H1 (cell line): ENCODE data around the gene MYH7B. TPM values are rescaled to one million over a fixed set of nuclear protein-coding genes. Genes with fewer than 3 reads are reported as not detected.
A peak's percentile ranks its signal among the peaks of the same experiment; 100 is the strongest.

Source experiments
- CTCF ChIA-PET: fragments of 300-600 bp; sonication (Branson Sonifier 250); formaldehyde crosslinking; loops from one replicate; lab custom pipeline; 2021; ENCODE audit not compliant: partially characterized antibody; lab: Charles Lee
- POLR2A ChIA-PET: fragments of 300-600 bp; sonication (Branson Sonifier 250); formaldehyde crosslinking; loops from one replicate; lab custom pipeline; 2021; ENCODE audit warnings: inconsistent platforms; ENCODE audit not compliant: partially characterized antibody; lab: Charles Lee
- DNase-seq, 2 experiments: peaks; one replicate each; pipeline versions ENCODE4 v3.0.0 to v3.0.0-alpha.2; 2010 to 2022; ENCODE audit warnings: low spot score in 2 of 2, low read depth in 1 of 2, mixed read lengths in 1 of 2
- FAIRE-seq: peaks from 2 replicates; lab custom pipeline; 2011; peaks lifted over from hg19 to GRCh38; lab: Jason Lieb, UNC
- H2AFZ ChIP-seq: 2 replicates; pipeline ENCODE4 v1.8.1; 2012; ENCODE audit warnings: low read length, inconsistent platforms
- H2AK5ac ChIP-seq: 2 replicates; pipeline ENCODE4 v1.6.1; 2013; ENCODE audit warnings: low read depth, low read length
- H2BK120ac ChIP-seq: replicated peaks from 2 replicates; pipeline ENCODE3; 2013; ENCODE audit warnings: low read depth, low read length, inconsistent platforms
- H2BK12ac ChIP-seq: 2 replicates; pipeline ENCODE4 v1.6.1; 2013; ENCODE audit warnings: low read depth, low read length
- H2BK15ac ChIP-seq: 2 replicates; pipeline ENCODE4 v1.6.1; 2013; ENCODE audit warnings: low read length
- H2BK20ac ChIP-seq: 2 replicates; pipeline ENCODE4 v1.6.1; 2013; ENCODE audit warnings: low read length
- H2BK5ac ChIP-seq: 2 replicates; pipeline ENCODE4 v1.6.1; 2013; ENCODE audit warnings: low read depth, low read length
- H3K14ac ChIP-seq: 2 replicates; pipeline ENCODE4 v1.6.1; 2013; ENCODE audit warnings: inconsistent platforms; ENCODE audit not compliant: insufficient read length
- H3K18ac ChIP-seq: 2 replicates; pipeline ENCODE4 v1.6.1; 2013; ENCODE audit warnings: low read length; ENCODE audit errors: extremely low read depth
- H3K23ac ChIP-seq: 2 replicates; pipeline ENCODE4 v1.6.1; 2013; ENCODE audit warnings: inconsistent platforms; ENCODE audit not compliant: insufficient read length
- H3K23me2 ChIP-seq: 2 replicates; pipeline ENCODE4 v1.6.1; 2013; ENCODE audit warnings: low read depth, low read length
- H3K27ac ChIP-seq: 2 replicates; pipeline ENCODE4 v1.6.1; 2011; ENCODE audit warnings: low read depth, low read length, inconsistent platforms
- H3K27me3 ChIP-seq, 4 experiments: replicated peaks in 1 of 4; 1 replicate in 1 of 4; 2 replicates in 3 of 4; pipeline versions ENCODE4 v1.6.1 to v1.8.1; 2011 to 2013; ENCODE audit warnings: low read length in 3 of 4, mild to moderate bottlenecking in 3 of 4, inconsistent platforms in 2 of 4, mixed read lengths in 2 of 4, moderate library complexity in 1 of 4; ENCODE audit not compliant: control insufficient read depth in 3 of 4, insufficient read depth in 3 of 4; ENCODE audit errors: extremely low read depth in 1 of 4
- H3K36me3 ChIP-seq, 4 experiments: 2 replicates each; pipeline versions ENCODE4 v1.6.1 to v1.8.1; 2011 to 2013; ENCODE audit warnings: mild to moderate bottlenecking in 4 of 4, low read length in 3 of 4, moderate library complexity in 2 of 4, control low read depth in 1 of 4, inconsistent platforms in 1 of 4; ENCODE audit not compliant: insufficient read depth in 4 of 4, control insufficient read depth in 2 of 4
- H3K4ac ChIP-seq: replicated peaks from 2 replicates; pipeline ENCODE3; 2013; ENCODE audit warnings: low read length, low read depth, mixed read lengths, inconsistent platforms; ENCODE audit not compliant: insufficient read length
- H3K4me1 ChIP-seq, 4 experiments: replicated peaks in 1 of 4; 1 replicate in 1 of 4; 2 replicates in 3 of 4; pipeline versions ENCODE4 v1.6.1 to v1.8.1; 2011 to 2013; ENCODE audit warnings: low read length in 3 of 4, inconsistent platforms in 2 of 4, mixed read lengths in 1 of 4; ENCODE audit not compliant: insufficient read depth in 4 of 4, control insufficient read depth in 3 of 4
- H3K4me2 ChIP-seq, 2 experiments: 2 replicates each; pipeline versions ENCODE4 v1.6.1 to v1.8.1; 2011 to 2013; ENCODE audit warnings: low read depth in 2 of 2, low read length in 2 of 2, control low read depth in 1 of 2, inconsistent platforms in 1 of 2, mild to moderate bottlenecking in 1 of 2; ENCODE audit not compliant: insufficient read depth in 1 of 2
- H3K4me3 ChIP-seq, 4 experiments: fragments of 200-600, 300-600 bp in 1 of 4; sonication (generic), shearing (Covaris generic), sonication (Bioruptor Twin) in 1 of 4; 2 replicates each; pipeline versions ENCODE4 v1.5.1 to v1.8.1; 2011 to 2016; ENCODE audit warnings: low read length in 4 of 4, low read depth in 3 of 4, control low read depth in 2 of 4, inconsistent platforms in 2 of 4, mild to moderate bottlenecking in 2 of 4, mixed read lengths in 1 of 4, moderate library complexity in 1 of 4; ENCODE audit not compliant: insufficient read depth in 2 of 4; ENCODE audit errors: extremely low read depth in 1 of 4
- H3K56ac ChIP-seq: replicated peaks from 2 replicates; pipeline ENCODE3; 2013; ENCODE audit warnings: low read depth, mild to moderate bottlenecking, mixed read lengths, low read length, inconsistent platforms; ENCODE audit not compliant: insufficient read length
- H3K79me1 ChIP-seq: 2 replicates; pipeline ENCODE4 v1.6.1; 2013; ENCODE audit warnings: low read depth, low read length, control low read depth
- H3K79me2 ChIP-seq, 2 experiments: 2 replicates each; pipeline versions ENCODE4 v1.6.1 to v1.8.1; 2012 to 2013; ENCODE audit warnings: low read length in 2 of 2, mild to moderate bottlenecking in 2 of 2, inconsistent platforms in 1 of 2; ENCODE audit not compliant: insufficient read depth in 2 of 2, control insufficient read depth in 1 of 2
- H3K9ac ChIP-seq, 4 experiments: replicated peaks in 1 of 4; 1 replicate in 1 of 4; 2 replicates in 3 of 4; pipeline versions ENCODE4 v1.6.1 to v1.8.1; 2011 to 2013; ENCODE audit warnings: low read depth in 3 of 4, low read length in 3 of 4, control low read depth in 2 of 4, mild to moderate bottlenecking in 2 of 4, moderate library complexity in 2 of 4, inconsistent platforms in 1 of 4; ENCODE audit errors: extremely low read depth in 1 of 4
- H3K9me3 ChIP-seq, 2 experiments: 2 replicates each; pipeline versions ENCODE4 v1.6.1 to v1.8.1; 2012 to 2013; ENCODE audit warnings: mild to moderate bottlenecking in 2 of 2, moderate library complexity in 2 of 2, control low read depth in 1 of 2, inconsistent platforms in 1 of 2, low read depth in 1 of 2, low read length in 1 of 2, mixed read lengths in 1 of 2; ENCODE audit not compliant: insufficient read depth in 2 of 2
- H4K20me1 ChIP-seq, 2 experiments: replicated peaks in 1 of 2; 2 replicates each; pipeline versions ENCODE3 to v1.8.1; 2011 to 2013; ENCODE audit warnings: inconsistent platforms in 2 of 2, low read length in 2 of 2, mild to moderate bottlenecking in 1 of 2; ENCODE audit not compliant: insufficient read depth in 2 of 2, control insufficient read depth in 1 of 2
- H4K5ac ChIP-seq: 2 replicates; pipeline ENCODE4 v1.6.1; 2013; ENCODE audit warnings: low read length, low read depth, mixed read lengths, inconsistent platforms; ENCODE audit not compliant: insufficient read length
- H4K8ac ChIP-seq: 2 replicates; pipeline ENCODE4 v1.8.0; 2013; ENCODE audit warnings: mild to moderate bottlenecking, moderate library complexity, low read length, inconsistent platforms; ENCODE audit not compliant: insufficient read depth; ENCODE audit errors: extremely low read depth
- H4K91ac ChIP-seq: replicated peaks from 2 replicates; pipeline ENCODE3; 2013; ENCODE audit warnings: low read length, mixed read lengths, inconsistent platforms; ENCODE audit not compliant: insufficient read length
- CBX8 ChIP-seq: fragments of 300-800, 300-1000 bp; sonication (generic); IDR thresholded peaks from 2 replicates; pipeline ENCODE4 v1.7.1; 2016; ENCODE audit warnings: low read depth, low read length, borderline replicate concordance
- CHD1 ChIP-seq: IDR thresholded peaks from 2 replicates; pipeline ENCODE4 v1.6.1; 2012; ENCODE audit warnings: low read depth, low read length, improper control_type of control experiment
- POLR2AphosphoS5 ChIP-seq: IDR thresholded peaks from 2 replicates; pipeline ENCODE4 v1.6.1; 2011; ENCODE audit warnings: low read depth, low read length
- POU5F1 ChIP-seq: IDR thresholded peaks from 2 replicates; pipeline ENCODE4 v1.6.1; 2011; ENCODE audit warnings: low read depth, mild to moderate bottlenecking, low read length, moderate library complexity
- RFX5 ChIP-seq: IDR thresholded peaks from 2 replicates; pipeline ENCODE4 v1.6.1; 2011; ENCODE audit warnings: low read depth, low read length, improper control_type of control experiment, borderline replicate concordance
- SRF ChIP-seq: IDR thresholded peaks from 2 replicates; pipeline ENCODE4 v1.6.1; 2011; ENCODE audit warnings: mild to moderate bottlenecking, low read depth, low read length, moderate library complexity
- SUZ12 ChIP-seq: fragments of 200-600 bp; sonication (generic); IDR thresholded peaks from 2 replicates; pipeline ENCODE4 v1.6.1; 2012; ENCODE audit warnings: mild to moderate bottlenecking, inconsistent platforms, low read length, moderate library complexity, mixed read lengths
- TBP ChIP-seq: IDR thresholded peaks from 2 replicates; pipeline ENCODE4 v1.6.1; 2011; ENCODE audit warnings: low read depth, low read length, improper control_type of control experiment
- WGBS, 2 experiments: shearing (Covaris generic) in 1 of 2; methylation state at CpG; one replicate each; pipeline versions ENCODE4 v1.1.6 to v1.1.7; 2013 to 2015; ENCODE audit warnings: low lambda C conversion rate in 2 of 2, mixed read lengths in 2 of 2, inconsistent platforms in 1 of 2, low coverage in 1 of 2, missing lambda C conversion rate in 1 of 2; ENCODE audit not compliant: insufficient replicate concordance in 2 of 2, insufficient coverage in 1 of 2, insufficient read length in 1 of 2; ENCODE audit errors: extremely low coverage in 1 of 2, missing lambda C conversion rate in 1 of 2; 5-methylcytosine and 5-hydroxymethylcytosine counted together
- polyA plus RNA-seq, 7 experiments: library from polyadenylated mRNA; depleted of rRNA in 3 of 7; stranded (reverse) in 5 of 7; unstranded in 2 of 7; fragments of >200 nt in 5 of 7; fragments of 200-250 nt in 2 of 7; gene quantifications; 1 replicate in 5 of 7; 2 replicates in 1 of 7; 4 replicates in 1 of 7; pipeline versions ENCODE4 v1.2.1 to v1.2.3, GENCODE V29; 2011 to 2013; ENCODE audit warnings: missing spikeins in 2 of 7, mixed read lengths in 2 of 7
- total RNA-seq: library from RNA; stranded (reverse); fragmentation: NEBNext Ultra II Directional; extraction: Animal tissue kit (Norgen Biotek cat#: 25700); gene quantifications from 2 replicates; pipeline ENCODE4 v1.2.1, GENCODE V29; 2021

The MYH7B gene
- total and polyA plus RNA-seq, 2 of the 8 experiments (the other 6 are each of a cell fraction or from before 2014, with no cell fraction given), result 0.15 to 0.30 TPM

DNA sequence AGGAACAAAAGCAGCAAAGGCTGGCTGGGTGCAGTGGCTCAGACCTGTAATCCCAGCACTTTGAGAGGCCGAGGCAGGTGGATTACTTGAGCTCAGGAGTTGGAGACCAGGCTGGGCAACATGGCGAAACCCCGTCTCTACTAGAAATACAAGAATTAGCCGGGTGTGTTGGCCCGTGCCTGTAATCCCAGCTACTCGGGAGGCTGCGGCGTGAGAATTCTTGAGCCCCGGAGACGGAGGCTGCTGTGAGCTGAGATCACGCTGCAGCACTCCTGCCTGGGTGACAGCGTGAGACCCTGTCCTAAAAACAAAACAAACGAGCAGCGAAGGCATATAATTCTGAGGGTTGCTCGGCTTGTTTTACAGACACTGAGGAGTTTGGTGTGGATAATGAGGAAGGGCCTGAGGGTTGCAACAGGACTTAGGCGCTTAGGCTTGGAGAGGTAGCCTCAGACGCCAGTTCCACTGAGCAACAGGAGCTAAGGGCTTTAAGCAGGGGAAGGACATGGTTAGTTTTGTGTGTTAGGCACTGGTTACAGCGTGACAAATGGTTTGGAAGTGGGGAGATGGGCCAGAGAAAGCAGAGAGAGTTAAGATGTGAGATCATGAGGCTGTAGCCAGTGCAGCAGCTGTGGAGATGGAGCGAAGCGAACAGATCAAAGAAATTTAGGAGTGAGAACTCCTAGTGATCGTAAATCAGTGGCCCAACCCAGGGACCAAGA, 1.2 kb downstream of the MYH7B start:
- Histone ChIP-seq H3K4ac (no peak overlapping the region), H3K4me3 (no peak overlapping the region), H3K23me2 (peaks cover 4% of the 10 kb centered on the region; the same call in 1 of the 2 replicates), H2BK20ac (no peak overlapping the region), H4K20me1 (no peaks in the 10 kb centered on the region), H3K18ac (no peak overlapping the region; the same call in 1 of the 2 replicates), H2BK15ac (peak overlapping the region; percentile 72; the same call in 1 of the 2 replicates), H3K23ac (no peak overlapping the region), H3K79me2 (no peaks in the 10 kb centered on the region), H4K5ac (no peak overlapping the region), H4K91ac (peak overlapping the region; percentile 8), H2AK5ac (no peak overlapping the region), H2BK12ac (peak overlapping the region; percentile 90; the same call in 1 of the 2 replicates), H2BK5ac (no peak overlapping the region), H3K27ac (no peak overlapping the region), H2BK120ac (no peak overlapping the region), H3K9me3 (no peaks in the 10 kb centered on the region), H3K4me1 (peaks cover 0 to 12% (median under 1%) of the 10 kb centered on the region in 4 experiments; a peak in 4 of 7 replicates), H3K4me2 (peak overlapping the region; percentile 77 to 78; a peak in 2 of 4 replicates), H3K56ac (no peak overlapping the region), H3K9ac (no peak overlapping the region), H3K14ac (no peak overlapping the region), H3K79me1 (no peaks in the 10 kb centered on the region), H3K36me3 (no peaks in the 10 kb centered on the region), H2AFZ (0 out of 2 replicates have a peak overlapping the region, but pooled peaks have one; percentile 24), H4K8ac (no peak overlapping the region), H3K27me3 (peaks cover 0 to 5% (median 1%) of the 10 kb centered on the region in 4 experiments; a peak in 3 of 7 replicates)
- TF ChIP-seq CHD1, result no peak
- no peak for TF ChIP-seq CBX8
- TF ChIP-seq RFX5, result no peak
- no peak for TF ChIP-seq POLR2AphosphoS5
- no peak for TF ChIP-seq SUZ12
- no peak for TF ChIP-seq TBP
- no peak for TF ChIP-seq POU5F1
- no peak for TF ChIP-seq SRF
- FAIRE-seq (no peak), DNase-seq (no peak)
- WGBS, 2 experiments, result 89% methylated on average over 21 of the region's 21 CpGs; no CpG with 5 or more reads in 1 of the 2 experiments
- POLR2A ChIA-PET, result interaction anchor here (0.9 to 2.5 kb wide), 8 partner anchors 11 to 109 kb away, joined by 3 to 8 read pairs (median 4); no protein-coding TSS in a partner anchor
- CTCF ChIA-PET, result interaction anchor here (0.6 to 3.3 kb wide), 9 partner anchors 10 to 82 kb away, joined by 3 to 48 read pairs (median 6); partner anchors contain the start of genes ACSS2 and GGT7
